NCI-H82 treated with DMSO at 0.1 percent for 48 hours (cell line): ENCODE data around the gene CXCL1.

Source experiments
- DNase-seq: peaks from one replicate; lab custom pipeline; 2025; ENCODE audit not compliant: unreplicated experiment; lab: John Stamatoyannopoulos, UW

The CXCL1 gene

DNA sequence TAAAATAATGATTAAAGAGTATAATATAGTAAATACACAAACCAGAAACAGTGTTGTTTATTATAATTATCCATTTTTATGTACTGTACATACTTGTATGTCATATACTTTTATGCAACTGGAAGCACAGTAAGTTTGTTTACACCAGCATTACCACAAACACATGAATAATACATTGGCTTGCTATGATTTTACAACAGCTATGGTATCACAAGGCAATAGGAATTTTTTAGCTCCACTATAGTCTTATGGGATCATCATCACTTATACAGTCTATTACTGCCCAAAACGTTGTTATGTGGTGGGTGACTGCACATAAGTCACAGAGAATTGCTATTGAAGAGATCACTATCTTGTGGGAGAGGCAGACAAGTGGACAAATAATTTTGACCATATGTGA lies 17.9 kb upstream of the CXCL1 start:
- DNase-seq: no peak

DNA sequence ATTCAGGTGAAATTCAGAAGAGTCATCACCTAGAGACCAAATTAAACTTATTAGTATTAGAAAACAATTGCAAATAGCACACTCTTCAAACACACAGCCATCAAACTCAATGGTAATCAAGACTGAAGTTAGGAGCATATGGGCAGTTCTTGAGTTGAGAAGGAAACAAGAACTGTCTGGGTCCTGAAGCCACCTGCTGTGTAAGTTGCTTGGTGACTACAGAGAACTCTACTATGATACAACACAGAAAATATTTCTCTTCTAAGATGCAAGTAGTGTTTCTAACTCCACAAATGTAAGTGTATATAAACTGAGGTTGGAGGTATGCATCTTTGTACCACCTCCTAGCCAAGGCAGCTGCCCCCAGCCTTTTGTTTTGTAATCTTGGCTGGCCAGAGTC lies 16.4 kb upstream of the CXCL1 start:
- DNase-seq: no peak

GRCh38 chr4:73853246-73853704 lies 15.9 kb upstream of the CXCL1 start, which contains the start of gene PF4V1:
PF4V1 (plus strand) TSS chr4:73853296; CDS start chr4:73853363, 67 bp downstream.
- DNase-seq: no peak

DNA sequence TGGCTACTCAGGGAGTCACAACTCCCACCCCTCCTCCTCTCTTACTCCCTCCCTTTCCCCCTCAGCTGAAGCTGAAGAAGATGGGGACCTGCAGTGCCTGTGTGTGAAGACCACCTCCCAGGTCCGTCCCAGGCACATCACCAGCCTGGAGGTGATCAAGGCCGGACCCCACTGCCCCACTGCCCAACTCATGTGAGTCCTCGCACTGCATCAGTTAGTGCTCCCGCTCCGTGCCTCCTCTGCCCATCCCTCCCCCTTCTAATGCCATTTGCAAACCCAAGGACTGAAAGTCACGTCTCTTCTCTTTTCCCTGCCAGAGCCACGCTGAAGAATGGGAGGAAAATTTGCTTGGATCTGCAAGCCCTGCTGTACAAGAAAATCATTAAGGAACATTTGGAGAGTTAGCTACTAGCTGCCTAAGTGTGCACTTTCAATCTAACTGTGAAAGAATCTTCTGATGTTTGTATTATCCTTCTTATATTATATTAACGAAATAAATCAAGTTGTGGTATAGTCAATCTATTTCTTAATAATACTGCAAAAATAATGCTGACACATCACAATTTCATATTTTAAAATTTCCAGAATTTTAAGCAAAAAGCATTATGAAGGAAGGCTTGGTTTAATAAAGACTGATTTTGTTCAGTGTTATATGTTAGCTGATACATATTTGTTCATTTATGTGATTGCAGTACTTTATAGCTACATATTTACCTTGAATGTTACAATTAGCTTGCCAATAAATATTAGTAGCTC lies 15.3 kb upstream of the CXCL1 start:
- no peak for DNase-seq

DNA sequence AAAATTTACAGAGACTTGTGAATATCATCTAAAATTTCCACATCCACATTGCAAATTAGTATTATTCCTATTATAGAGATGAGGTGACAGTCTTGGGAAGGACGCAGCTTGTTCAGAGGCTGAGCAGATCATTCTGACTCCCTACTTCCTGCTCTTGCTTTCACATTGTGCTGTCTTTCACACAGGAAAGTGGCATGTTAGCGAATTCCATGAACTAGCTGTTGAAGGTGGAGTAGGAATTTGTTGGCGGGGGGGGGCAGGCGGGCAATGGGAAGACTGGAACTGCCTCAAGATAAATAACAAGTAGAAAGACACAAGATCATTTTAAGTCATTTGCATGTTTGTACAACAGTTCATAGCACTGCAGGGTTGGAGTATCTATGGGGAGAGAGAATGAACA lies 13.8 kb upstream of the CXCL1 start:
- DNase-seq: no peak

DNA sequence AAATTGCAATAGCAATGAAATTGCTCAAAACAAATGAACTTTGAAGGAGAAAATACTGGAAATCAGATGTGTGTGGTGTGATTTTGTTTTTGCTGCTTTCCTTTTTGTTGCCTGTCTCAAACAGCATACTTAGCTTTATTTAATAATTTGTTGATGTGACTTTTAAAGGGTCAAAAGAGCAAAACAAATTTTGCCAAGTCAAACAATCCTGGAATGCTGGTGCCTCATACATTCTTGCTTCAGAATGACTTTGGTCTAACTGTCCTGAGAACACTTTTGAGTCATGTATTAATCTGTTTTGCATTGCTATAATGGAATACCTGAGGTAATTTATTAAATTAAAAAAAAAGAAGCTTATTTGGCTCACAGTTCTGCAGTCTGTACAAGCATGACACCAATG lies 12.7 kb upstream of the CXCL1 start:
- DNase-seq: no peak

DNA sequence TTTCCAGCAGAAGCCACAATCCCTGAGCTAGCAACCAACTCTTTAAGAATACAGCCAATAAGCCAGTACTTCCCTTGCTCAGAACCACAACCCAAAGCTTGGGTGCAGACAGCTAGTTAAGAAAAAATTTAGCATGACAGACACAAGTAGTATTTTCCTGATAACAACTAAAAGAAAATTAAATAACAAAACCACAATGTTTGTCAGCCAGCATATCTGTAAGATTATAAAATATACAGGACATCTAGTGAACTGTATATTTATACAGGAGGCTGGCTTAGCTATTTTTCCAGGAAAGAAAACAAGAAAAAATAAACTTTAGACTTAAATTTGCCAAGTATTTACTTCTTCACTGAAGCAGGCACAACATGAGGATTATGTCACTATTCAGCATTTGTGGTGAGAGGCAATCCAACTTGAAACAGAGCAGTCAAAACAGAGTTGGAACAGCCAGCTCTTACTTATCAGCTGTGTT lies 9.5 kb upstream of the CXCL1 start:
- no peak for DNase-seq

DNA sequence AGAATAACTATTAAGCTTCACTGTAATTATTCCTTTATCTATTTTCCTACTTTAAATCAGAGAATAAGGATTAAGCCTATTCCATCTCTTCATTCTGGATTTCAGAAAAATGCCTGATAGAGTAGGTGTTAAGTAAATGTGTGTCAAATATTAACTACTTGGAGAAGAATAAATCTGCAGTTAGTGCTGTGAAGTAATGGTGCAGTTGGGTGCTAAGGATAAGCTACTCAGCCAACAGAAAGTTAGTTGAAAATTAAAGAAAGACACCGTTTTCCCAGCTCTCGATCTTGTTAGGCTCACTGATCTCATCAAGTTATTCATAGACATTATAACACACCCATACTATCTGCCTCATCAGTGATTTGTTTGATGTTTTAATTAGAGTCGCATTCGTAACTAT lies 9.0 kb upstream of the CXCL1 start:
- DNase-seq: no peak

GRCh38 chr4:73860917-73861316 lies 8.3 kb upstream of the CXCL1 start:
- no peak for DNase-seq

- no peak for DNase-seq
Measured at GRCh38 chr4:73862322-73862721, 6.9 kb upstream of the CXCL1 start.

GRCh38 chr4:73864365-73864764 lies 4.8 kb upstream of the CXCL1 start:
- no peak for DNase-seq

GRCh38 chr4:73864961-73865360 lies 4.2 kb upstream of the CXCL1 start:
- no peak for DNase-seq

DNA sequence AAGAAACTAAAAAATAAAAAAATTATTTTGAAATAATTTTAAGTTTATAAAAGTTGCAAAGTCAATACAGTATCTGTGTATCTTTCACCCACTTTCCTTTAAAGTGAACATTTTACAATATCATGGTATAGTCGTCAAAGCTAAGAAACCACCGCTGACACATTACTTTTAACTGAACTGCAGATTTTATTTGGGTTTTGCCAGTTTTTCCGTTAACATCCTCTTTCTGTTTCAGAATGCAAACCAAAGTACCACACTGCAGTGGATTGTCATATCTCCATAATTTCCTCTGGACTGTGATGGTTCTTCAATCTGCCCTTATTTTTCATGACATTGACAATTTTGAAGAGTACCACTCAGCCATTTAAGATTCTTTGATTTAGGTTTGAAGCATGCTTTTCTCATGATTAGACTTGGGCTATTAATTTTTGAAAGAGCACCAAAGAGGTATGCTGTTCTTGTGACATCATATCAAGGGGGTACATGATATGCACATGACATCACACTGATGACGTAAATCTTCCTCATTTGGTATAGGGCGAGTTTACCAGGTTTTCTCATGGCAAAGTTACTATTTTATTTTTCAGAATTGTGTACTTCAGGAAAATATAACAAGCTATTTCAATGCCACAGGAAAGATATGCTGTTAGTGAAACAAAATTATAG lies 3.6 kb upstream of the CXCL1 start:
- no peak for DNase-seq

- no peak for DNase-seq
Measured at GRCh38 chr4:73866246-73866645, 2.9 kb upstream of the CXCL1 start.

DNA sequence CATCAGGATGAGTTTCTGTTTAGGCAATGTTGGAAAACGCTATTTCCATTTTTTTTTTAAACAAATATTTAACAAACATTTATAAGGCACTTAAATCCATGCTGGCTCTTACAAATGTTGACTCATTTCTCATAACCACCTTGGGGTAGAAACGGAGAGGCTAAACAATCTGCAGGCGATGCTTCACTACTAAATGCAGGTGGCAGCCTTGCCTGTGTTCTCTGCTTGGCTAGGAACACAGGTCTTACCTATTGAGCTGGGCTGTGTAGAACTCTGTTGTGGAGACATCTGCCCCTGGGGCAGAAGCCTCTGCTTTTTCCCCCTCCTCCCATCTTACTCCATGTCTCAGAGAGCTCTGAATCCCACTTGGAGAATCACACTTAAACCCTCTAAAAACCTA lies 1.4 kb upstream of the CXCL1 start:
- DNase-seq: no peak

DNA sequence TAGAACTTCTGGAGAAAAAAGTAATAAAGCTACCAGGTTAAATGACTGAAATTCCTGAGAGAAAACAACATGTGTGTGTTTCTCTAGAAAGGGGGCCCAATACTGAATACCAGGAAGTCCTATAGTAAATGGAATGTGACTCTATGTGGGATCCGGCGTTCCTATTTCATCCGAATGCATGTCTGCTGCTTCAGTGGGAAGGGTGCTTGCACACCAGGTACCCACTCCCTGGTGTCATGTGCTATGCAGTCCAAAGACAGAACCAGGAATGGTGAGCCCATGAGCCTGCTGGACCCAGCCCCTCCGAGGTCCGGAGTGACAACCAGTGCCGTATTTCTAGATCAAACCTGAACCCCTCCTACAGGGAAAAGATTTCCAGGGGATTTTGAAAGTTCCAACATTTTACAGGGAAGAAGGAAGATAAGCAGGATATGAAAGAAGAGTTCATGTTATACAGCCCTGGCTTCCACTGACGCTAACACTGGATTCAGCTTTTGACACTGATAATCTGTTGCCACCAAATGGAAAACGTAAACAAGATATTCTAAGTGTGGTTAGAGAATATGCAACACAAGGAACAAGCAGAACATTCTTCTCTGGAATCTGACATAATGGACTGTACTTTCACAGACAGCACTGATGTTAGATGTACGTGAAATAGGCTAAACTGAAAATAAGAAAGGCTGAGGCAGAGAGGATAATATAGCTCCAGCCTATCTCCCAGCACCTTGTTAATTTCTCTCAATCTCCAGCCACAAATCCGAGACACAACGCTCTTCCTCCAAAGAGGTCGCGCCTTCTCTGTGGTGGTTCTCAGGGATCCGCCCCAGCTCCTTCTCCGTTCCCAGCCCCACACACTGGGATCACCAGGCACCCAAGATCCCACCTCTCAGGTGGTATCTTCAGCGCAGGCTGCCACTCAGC lies 725 bp upstream of the CXCL1 start:
- DNase-seq: no peak

- DNase-seq: no peak
Measured at GRCh38 chr4:73870260-73870659, 1.1 kb downstream of the CXCL1 start.

DNA sequence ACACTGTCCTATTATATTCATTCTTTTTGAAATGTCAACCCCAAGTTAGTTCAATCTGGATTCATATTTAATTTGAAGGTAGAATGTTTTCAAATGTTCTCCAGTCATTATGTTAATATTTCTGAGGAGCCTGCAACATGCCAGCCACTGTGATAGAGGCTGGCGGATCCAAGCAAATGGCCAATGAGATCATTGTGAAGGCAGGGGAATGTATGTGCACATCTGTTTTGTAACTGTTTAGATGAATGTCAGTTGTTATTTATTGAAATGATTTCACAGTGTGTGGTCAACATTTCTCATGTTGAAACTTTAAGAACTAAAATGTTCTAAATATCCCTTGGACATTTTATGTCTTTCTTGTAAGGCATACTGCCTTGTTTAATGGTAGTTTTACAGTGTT lies 1.6 kb downstream of the CXCL1 start:
- DNase-seq: no peak

- DNase-seq: no peak
Measured at GRCh38 chr4:73871511-73872310, 2.5 kb downstream of the CXCL1 start.

DNA sequence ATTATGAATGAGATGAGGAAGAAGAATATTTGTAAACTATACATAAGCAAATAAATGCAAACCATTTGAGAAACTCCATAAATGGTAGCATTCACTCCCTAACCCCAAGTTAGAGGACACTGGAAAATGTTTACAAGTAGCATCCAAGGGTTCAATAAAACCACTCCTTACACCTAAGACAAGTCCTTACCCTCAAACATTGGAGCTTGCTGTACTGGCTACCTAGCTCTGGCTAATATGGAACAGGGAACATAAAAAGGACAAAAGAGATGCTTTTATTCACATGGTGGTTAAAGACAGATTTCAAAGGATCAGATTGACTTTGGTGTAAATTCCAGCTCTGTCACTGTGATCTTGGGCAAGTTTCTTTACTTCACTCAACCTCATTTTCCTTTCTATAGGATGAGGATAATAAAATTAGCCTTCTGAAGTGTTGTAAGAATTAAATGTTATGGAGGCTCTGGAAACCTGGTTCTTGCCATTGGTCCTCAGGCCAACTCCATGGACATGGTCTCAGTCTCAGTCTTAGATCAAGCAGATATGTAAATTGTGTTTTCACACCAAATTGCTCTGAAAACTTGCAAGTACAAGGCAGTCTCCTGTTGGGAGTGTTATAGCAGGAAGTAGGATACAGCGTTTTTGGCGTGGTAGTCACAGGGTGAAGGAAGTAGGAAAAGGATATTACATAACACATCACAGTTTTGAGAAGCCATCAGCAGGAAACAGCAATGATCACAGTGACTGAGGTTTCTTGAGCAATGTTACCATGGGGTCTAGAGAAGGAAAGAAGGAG lies 3.3 kb downstream of the CXCL1 start:
- DNase-seq: no peak
